K562 (cell line): Measurements from ENCODE around the gene HLA-DMB. TPM values are rescaled to one million over a fixed set of nuclear protein-coding genes. Genes with fewer than 3 reads are reported as not detected.

Experiments
- ARID4B ChIP-seq: sonication (generic); formaldehyde crosslinking; IDR thresholded peaks from 2 replicates; pipeline ENCODE4 v1.8.0; 2022; ENCODE audit warnings: mild to moderate bottlenecking, missing genetic modification reagents
- CLOCK ChIP-seq: fragments of 250-450 bp; sonication (Bioruptor Pico); IDR thresholded peaks from 2 replicates; pipeline ENCODE4 v1.4.0; 2020; ENCODE audit warnings: mild to moderate bottlenecking, moderate library complexity, borderline replicate concordance
- HNRNPLL ChIP-seq: fragments of 200-400 bp; formaldehyde crosslinking; IDR thresholded peaks from 2 replicates; pipeline ENCODE4 v1.6.1; 2017; ENCODE audit warnings: low read length, low read depth, mild to moderate bottlenecking; ENCODE audit not compliant: poor library complexity, severe bottlenecking
- MBD1 ChIP-seq: fragments of 250-450 bp; sonication (Bioruptor Pico); IDR thresholded peaks from 2 replicates; pipeline ENCODE4 v1.8.0; 2022; ENCODE audit warnings: inconsistent platforms
- MIER1 ChIP-seq: fragments of 450-650 bp; IDR thresholded peaks from 2 replicates; pipeline ENCODE4 v1.6.1; 2016; ENCODE audit warnings: antibody characterized with exemption, mild to moderate bottlenecking, low read depth
- NFXL1 ChIP-seq: fragments of 450-650 bp; formaldehyde crosslinking; IDR thresholded peaks from 2 replicates; pipeline ENCODE4 v1.4.0; 2021; ENCODE audit warnings: mild to moderate bottlenecking
- SNRNP70 ChIP-seq: fragments of 200-400 bp; formaldehyde crosslinking; optimal IDR thresholded peaks from 2 replicates; pipeline ENCODE3; 2017; ENCODE audit warnings: low read depth, low read length
- ZNF224 ChIP-seq: sonication (generic); formaldehyde crosslinking; IDR thresholded peaks from 2 replicates; pipeline ENCODE4 v1.8.0; 2022; ENCODE audit warnings: mild to moderate bottlenecking, missing genetic modification reagents
- ZNF584 ChIP-seq: fragments of 200-800 bp; sonication (Bioruptor generic); IDR thresholded peaks from 2 replicates; pipeline ENCODE4 v1.6.1; 2016; ENCODE audit warnings: low read depth, mild to moderate bottlenecking, missing genetic modification characterization, missing compliant biosample characterization
- ZNF644 ChIP-seq: fragments of 200-800 bp; sonication (Bioruptor generic); IDR thresholded peaks from 2 replicates; pipeline ENCODE4 v1.6.1; 2016; ENCODE audit warnings: low read depth, missing genetic modification characterization, missing compliant biosample characterization
- polyA plus RNA-seq, 8 experiments: library from polyadenylated mRNA; depleted of rRNA in 4 of 8; stranded (reverse) in 5 of 8; unstranded in 3 of 8; fragments of >200 nt; fragmentation: Nextera tagmentation in 2 of 8; fragmentation: Illumina TruSeq in 1 of 8; extraction: Ambion mirVana in 2 of 8; extraction: Trizol in 1 of 8; gene quantifications; 2 replicates each; pipeline versions ENCODE4 v1.2.1 to v1.2.3, GENCODE V29; 2011 to 2014; ENCODE audit warnings: inconsistent platforms in 1 of 8, missing spikeins in 1 of 8
- total RNA-seq, 7 experiments: library from RNA; depleted of rRNA in 6 of 7; stranded (reverse); fragments of >200 nt in 6 of 7; fragmentation: Illumina TruSeq in 2 of 7; extraction: Trizol in 2 of 7; gene quantifications; 2 replicates each; pipeline versions ENCODE4 v1.2.1 to v1.2.3, GENCODE V29; 2011 to 2021; ENCODE audit warnings: low replicate concordance in 1 of 7
- TF ChIP-seq, protein P1 (sequence below): fragments of 450-650 bp; IDR thresholded peaks from 2 replicates; pipeline ENCODE4 v1.6.1; 2018; ENCODE audit warnings: mild to moderate bottlenecking, low read depth; ENCODE audit not compliant: partially characterized antibody
- TF ChIP-seq, protein P2 (sequence below): fragments of 250-450 bp; sonication (Bioruptor Pico); IDR thresholded peaks from 2 replicates; pipeline ENCODE4 v1.4.0; 2020; ENCODE audit warnings: borderline replicate concordance
- TF ChIP-seq, protein P3 (sequence below): fragments of 250-450 bp; sonication (Bioruptor Pico); IDR thresholded peaks from 2 replicates; pipeline ENCODE4 v1.8.0; 2021; ENCODE audit warnings: moderate library complexity, mild to moderate bottlenecking, inconsistent platforms

Gene HLA-DMB
- total and polyA plus RNA-seq, 9 of the 15 experiments (the other 6 are each of a cell fraction or from before 2014, with no cell fraction given), result 0.38 TPM; not detected in 8

- TF ChIP-seq MBD1 (CRISPR knock-in tag) (no peak), ZNF584 (CRISPR knock-in tag) (no peak), HNRNPLL (no peak), ARID4B (CRISPR knock-in tag) (no peak), ZNF224 (CRISPR knock-in tag) (no peak), CLOCK (no peak), NFXL1 (CRISPR knock-in tag) (no peak), MIER1 (0 out of 2 replicates have a peak, but pooled peaks have one; percentile 35), SNRNP70 (no peak), ZNF644 (no peak; the same call in 1 of the 2 replicates)
- TF ChIP-seq, protein P1, sequence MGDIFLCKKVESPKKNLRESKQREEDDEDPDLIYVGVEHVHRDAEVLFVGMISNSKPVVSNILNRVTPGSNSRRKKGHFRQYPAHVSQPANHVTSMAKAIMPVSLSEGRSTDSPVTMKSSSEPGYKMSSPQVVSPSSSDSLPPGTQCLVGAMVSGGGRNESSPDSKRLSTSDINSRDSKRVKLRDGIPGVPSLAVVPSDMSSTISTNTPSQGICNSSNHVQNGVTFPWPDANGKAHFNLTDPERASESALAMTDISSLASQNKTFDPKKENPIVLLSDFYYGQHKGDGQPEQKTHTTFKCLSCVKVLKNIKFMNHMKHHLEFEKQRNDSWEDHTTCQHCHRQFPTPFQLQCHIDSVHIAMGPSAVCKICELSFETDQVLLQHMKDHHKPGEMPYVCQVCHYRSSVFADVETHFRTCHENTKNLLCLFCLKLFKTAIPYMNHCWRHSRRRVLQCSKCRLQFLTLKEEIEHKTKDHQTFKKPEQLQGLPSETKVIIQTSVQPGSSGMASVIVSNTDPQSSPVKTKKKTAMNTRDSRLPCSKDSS, result no peak
- TF ChIP-seq, protein P2, sequence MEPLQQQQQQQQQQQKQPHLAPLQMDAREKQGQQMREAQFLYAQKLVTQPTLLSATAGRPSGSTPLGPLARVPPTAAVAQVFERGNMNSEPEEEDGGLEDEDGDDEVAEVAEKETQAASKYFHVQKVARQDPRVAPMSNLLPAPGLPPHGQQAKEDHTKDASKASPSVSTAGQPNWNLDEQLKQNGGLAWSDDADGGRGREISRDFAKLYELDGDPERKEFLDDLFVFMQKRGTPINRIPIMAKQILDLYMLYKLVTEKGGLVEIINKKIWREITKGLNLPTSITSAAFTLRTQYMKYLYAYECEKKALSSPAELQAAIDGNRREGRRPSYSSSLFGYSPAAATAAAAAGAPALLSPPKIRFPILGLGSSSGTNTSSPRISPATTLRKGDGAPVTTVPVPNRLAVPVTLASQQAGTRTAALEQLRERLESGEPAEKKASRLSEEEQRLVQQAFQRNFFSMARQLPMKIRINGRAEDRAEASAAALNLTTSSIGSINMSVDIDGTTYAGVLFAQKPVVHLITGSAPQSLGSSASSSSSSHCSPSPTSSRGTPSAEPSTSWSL (CRISPR knock-in tag), result no peak
- TF ChIP-seq, protein P3, sequence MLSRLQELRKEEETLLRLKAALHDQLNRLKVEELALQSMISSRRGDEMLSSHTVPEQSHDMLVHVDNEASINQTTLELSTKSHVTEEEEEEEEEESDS (CRISPR knock-in tag), result no peak
These were observed 26.6 kb upstream of the HLA-DMB start (continued) for GRCh38 chr6:32967151-32968091.
